IMR-90 (cell line): Measurements from ENCODE around the gene CADM1. TPM values are rescaled to one million over a fixed set of nuclear protein-coding genes. Genes with fewer than 3 reads are reported as not detected.

Experiments
- ATAC-seq: fragments of 200-7000 bp; cut with Tn5 transposase; 2 replicates; pipeline ENCODE4 v1.9.1; 2020; ENCODE audit warnings: low read depth, mild to moderate bottlenecking, moderate library complexity
- BruUV-seq: library from RNA; stranded (reverse); fragments of 400-500 nt; replicated peaks from 2 replicates; lab custom pipeline; 2021; lab: Mats Ljungman, UMichigan
- CTCF ChIA-PET: fragments of 300-600 bp; formaldehyde crosslinking; extraction: SDS; loops from one replicate; lab custom pipeline; 2021; ENCODE audit warnings: antibody characterized with exemption; lab: Yijun Ruan, JAX
- POLR2A ChIA-PET: fragments of 300-600 bp; sonication (Branson Sonifier 250); formaldehyde crosslinking; loops from one replicate; lab custom pipeline; 2022; ENCODE audit warnings: antibody characterized with exemption; ENCODE audit not compliant: unreplicated experiment; lab: Charles Lee
- DNase-seq: peaks from one replicate; pipeline ENCODE4 v3.0.0; 2013
- H2AFZ ChIP-seq: replicated peaks from 2 replicates; pipeline ENCODE3; 2013; ENCODE audit warnings: low read length, mild to moderate bottlenecking; ENCODE audit not compliant: poor library complexity
- H2AK5ac ChIP-seq: 2 replicates; pipeline ENCODE4 v1.6.1; 2013; ENCODE audit warnings: low read depth, low read length, inconsistent platforms
- H2AK9ac ChIP-seq: replicated peaks from 2 replicates; pipeline ENCODE3; 2013; ENCODE audit warnings: mild to moderate bottlenecking, low read depth, low read length, moderate library complexity; ENCODE audit not compliant: poor library complexity
- H2BK120ac ChIP-seq: 2 replicates; pipeline ENCODE4 v1.6.1; 2013; ENCODE audit warnings: low read depth, low read length, inconsistent platforms
- H2BK15ac ChIP-seq: 3 replicates; pipeline ENCODE4 v1.6.1; 2013; ENCODE audit warnings: low read depth, low read length, inconsistent platforms
- H2BK20ac ChIP-seq: 2 replicates; pipeline ENCODE4 v1.6.1; 2013; ENCODE audit warnings: low read depth, mild to moderate bottlenecking, inconsistent platforms, low read length, moderate library complexity
- H2BK5ac ChIP-seq: 2 replicates; pipeline ENCODE4 v1.6.1; 2013; ENCODE audit warnings: mild to moderate bottlenecking, low read depth, low read length, inconsistent platforms; ENCODE audit not compliant: poor library complexity, severe bottlenecking
- H3K14ac ChIP-seq: replicated peaks from 2 replicates; pipeline ENCODE4 v1.6.1; 2013; ENCODE audit warnings: low read depth, low read length, inconsistent platforms
- H3K18ac ChIP-seq: 2 replicates; pipeline ENCODE4 v1.6.1; 2013; ENCODE audit warnings: low read depth, low read length, control low read depth
- H3K23ac ChIP-seq: 2 replicates; pipeline ENCODE4 v1.6.1; 2013; ENCODE audit warnings: low read depth, low read length, inconsistent platforms
- H3K27ac ChIP-seq: 2 replicates; pipeline ENCODE4 v1.5.1; 2013; ENCODE audit warnings: mild to moderate bottlenecking, control low read depth, low read length; ENCODE audit not compliant: insufficient read depth
- H3K27me3 ChIP-seq: 2 replicates; pipeline ENCODE4 v1.6.1; 2013; ENCODE audit warnings: low read length; ENCODE audit not compliant: control insufficient read depth, insufficient read depth
- H3K36me3 ChIP-seq: 2 replicates; pipeline ENCODE4 v1.6.1; 2013; ENCODE audit warnings: low read length, mixed read lengths; ENCODE audit not compliant: control insufficient read depth, insufficient read depth
- H3K4ac ChIP-seq: 2 replicates; pipeline ENCODE4 v1.6.1; 2013; ENCODE audit warnings: low read depth, low read length, inconsistent platforms
- H3K4me1 ChIP-seq: 2 replicates; pipeline ENCODE4 v1.6.1; 2013; ENCODE audit warnings: low read length, mixed read lengths; ENCODE audit not compliant: control insufficient read depth, insufficient read depth
- H3K4me2 ChIP-seq: 2 replicates; pipeline ENCODE4 v1.6.1; 2013; ENCODE audit warnings: low read depth, mild to moderate bottlenecking, control low read depth, low read length, moderate library complexity
- H3K4me3 ChIP-seq: 2 replicates; pipeline ENCODE4 v1.5.1; 2013; ENCODE audit warnings: low read depth, mild to moderate bottlenecking, control low read depth, low read length, moderate library complexity; ENCODE audit not compliant: insufficient read depth
- H3K56ac ChIP-seq: 2 replicates; pipeline ENCODE4 v1.6.1; 2013; ENCODE audit warnings: low read length, inconsistent platforms; ENCODE audit not compliant: insufficient read depth; ENCODE audit errors: extremely low read depth
- H3K79me1 ChIP-seq, 2 experiments: 2 replicates each; pipeline ENCODE4 v1.6.1; 2013; ENCODE audit warnings: low read length in 2 of 2, inconsistent platforms in 1 of 2, low read depth in 1 of 2
- H3K9ac ChIP-seq: 2 replicates; pipeline ENCODE4 v1.6.1; 2013; ENCODE audit warnings: low read depth, low read length, control low read depth
- H3K9me1 ChIP-seq: 2 replicates; pipeline ENCODE4 v1.6.1; 2013; ENCODE audit warnings: low read length, inconsistent platforms; ENCODE audit not compliant: insufficient read depth
- H3K9me3 ChIP-seq: 2 replicates; pipeline ENCODE4 v1.6.1; 2013; ENCODE audit warnings: low read length; ENCODE audit not compliant: control insufficient read depth, insufficient read depth
- H4K20me1 ChIP-seq: 2 replicates; pipeline ENCODE4 v1.6.1; 2013; ENCODE audit warnings: low read length, inconsistent platforms; ENCODE audit not compliant: insufficient read depth
- H4K5ac ChIP-seq: 2 replicates; pipeline ENCODE4 v1.6.1; 2013; ENCODE audit warnings: mild to moderate bottlenecking, low read depth, low read length, control low read depth
- H4K8ac ChIP-seq, 2 experiments: 2 replicates each; pipeline ENCODE4 v1.6.1; 2013; ENCODE audit warnings: low read depth in 2 of 2, low read length in 2 of 2, control low read depth in 1 of 2, inconsistent platforms in 1 of 2
- H4K91ac ChIP-seq: 2 replicates; pipeline ENCODE4 v1.6.1; 2013; ENCODE audit warnings: low read depth, low read length, inconsistent platforms; ENCODE audit not compliant: insufficient read depth
- BHLHE40 ChIP-seq: fragments of 150-350 bp; IDR thresholded peaks from 2 replicates; pipeline ENCODE4 v1.6.1; 2016; ENCODE audit warnings: mild to moderate bottlenecking, low read depth, low read length
- CEBPB ChIP-seq: IDR thresholded peaks from 2 replicates; pipeline ENCODE4 v1.6.1; 2012; ENCODE audit warnings: low read depth, low read length, improper control_type of control experiment
- CHD1 ChIP-seq: IDR thresholded peaks from 2 replicates; pipeline ENCODE4 v1.6.1; 2012; ENCODE audit warnings: low read depth, low read length, improper control_type of control experiment
- CTCF ChIP-seq: conservative IDR thresholded peaks from 2 replicates; pipeline ENCODE4 v1.5.1; 2012; ENCODE audit warnings: mild to moderate bottlenecking, low read depth, low read length, improper control_type of control experiment
- FOS ChIP-seq: fragments of 150-350 bp; IDR thresholded peaks from 2 replicates; pipeline ENCODE4 v1.6.1; 2016; ENCODE audit warnings: low read depth, low read length
- MAFK ChIP-seq: IDR thresholded peaks from 2 replicates; pipeline ENCODE4 v1.6.1; 2012; ENCODE audit warnings: low read depth, low read length, improper control_type of control experiment
- MAZ ChIP-seq: IDR thresholded peaks from 2 replicates; pipeline ENCODE4 v1.6.1; 2012; ENCODE audit warnings: low read depth, mild to moderate bottlenecking, low read length, improper control_type of control experiment, moderate library complexity, borderline replicate concordance
- MXI1 ChIP-seq: IDR thresholded peaks from 2 replicates; pipeline ENCODE4 v1.6.1; 2012; ENCODE audit warnings: low read depth, mild to moderate bottlenecking, low read length, moderate library complexity, borderline replicate concordance
- NFE2L2 ChIP-seq: fragments of 150-350 bp; IDR thresholded peaks from 2 replicates; pipeline ENCODE4 v1.6.1; 2016; ENCODE audit warnings: low read depth, mild to moderate bottlenecking, low read length
- POLR2A ChIP-seq: IDR thresholded peaks from 2 replicates; pipeline ENCODE4 v1.6.1; 2012; ENCODE audit warnings: mild to moderate bottlenecking, low read depth, low read length
- RAD21 ChIP-seq: IDR thresholded peaks from 2 replicates; pipeline ENCODE4 v1.6.1; 2012; ENCODE audit warnings: low read length, improper control_type of control experiment
- RCOR1 ChIP-seq: IDR thresholded peaks from 2 replicates; pipeline ENCODE4 v1.6.1; 2012; ENCODE audit warnings: mild to moderate bottlenecking, low read length, improper control_type of control experiment; ENCODE audit not compliant: insufficient replicate concordance
- RFX5 ChIP-seq: IDR thresholded peaks from 2 replicates; pipeline ENCODE4 v1.8.0; 2012; ENCODE audit warnings: low read depth, mild to moderate bottlenecking, low read length, moderate library complexity
- SMC3 ChIP-seq: fragments of 150-350 bp; IDR thresholded peaks from 2 replicates; pipeline ENCODE4 v1.6.1; 2016; ENCODE audit warnings: low read depth, mild to moderate bottlenecking, antibody characterized with exemption, low read length, moderate library complexity
- USF2 ChIP-seq: fragments of 150-350 bp; IDR thresholded peaks from 2 replicates; pipeline ENCODE4 v1.6.1; 2017; ENCODE audit warnings: mild to moderate bottlenecking, antibody characterized with exemption, low read length, low read depth
- WGBS, 2 experiments: methylation state at CpG; one replicate each; pipeline versions ENCODE4 v1.1.5 to v1.1.7; 2013; ENCODE audit warnings: missing lambda C conversion rate in 2 of 2; ENCODE audit not compliant: insufficient read length in 1 of 2; ENCODE audit errors: extremely low coverage in 2 of 2; 5-methylcytosine and 5-hydroxymethylcytosine counted together
- dilution Hi-C: fragments of 300-500 bp; cut with HindIII; formaldehyde crosslinking; loops from one replicate; pipeline ENCODE4 v1.14.3; 2018; ENCODE audit warnings: low sequenced_read_pairs; ENCODE audit not compliant: unreplicated experiment
- in situ Hi-C: fragments of 300-500 bp; cut with MboI; formaldehyde crosslinking; loops from 3 replicates; pipeline ENCODE4 v1.14.3; 2019; ENCODE audit warnings: low sequenced_read_pairs, inconsistent platforms, mixed read lengths
- intact Hi-C: fragments of 100-400 bp; cut with micrococcal nuclease; formaldehyde crosslinking; loops from 2 replicates; pipeline ENCODE4 v1.10.0; 2022
- polyA plus RNA-seq, 3 experiments: library from polyadenylated mRNA; depleted of rRNA; stranded (reverse); fragments of >200 nt; gene quantifications; 2 replicates each; pipeline ENCODE4 v1.2.3, GENCODE V29; 2012; ENCODE audit warnings: low replicate concordance in 1 of 3
- total RNA-seq: library from RNA; depleted of rRNA; stranded (reverse); fragments of >200 nt; gene quantifications from 2 replicates; pipeline ENCODE4 v1.2.3, GENCODE V29; 2012
- TF ChIP-seq, protein P1 (sequence below): fragments of 150-350 bp; IDR thresholded peaks from 2 replicates; pipeline ENCODE4 v1.6.1; 2016; ENCODE audit warnings: low read depth, mild to moderate bottlenecking, low read length, moderate library complexity, borderline replicate concordance

Gene CADM1
- total and polyA plus RNA-seq, 2 of the 4 experiments (the other 2 are of a cell fraction), result 28.8 to 77.1 TPM

GRCh38 chr11:115544422-115544948, 40.3 kb upstream of the CADM1 start:
- dilution Hi-C loops, result no loop called here
- Histone ChIP-seq H3K79me1 (no peaks in the 10 kb centered on the region), H2BK5ac (no peak overlapping the region), H2BK20ac (no peak overlapping the region), H4K5ac (no peak overlapping the region), H3K56ac (no peak overlapping the region), H4K8ac (no peak overlapping the region), H2AK5ac (no peak overlapping the region), H2AK9ac (no peak overlapping the region), H3K18ac (no peak overlapping the region), H3K36me3 (no peaks in the 10 kb centered on the region), H3K27me3 (peaks cover 11% of the 10 kb centered on the region), H2BK15ac (no peak overlapping the region), H3K9ac (no peak overlapping the region), H3K9me1 (no peaks in the 10 kb centered on the region), H3K14ac (no peak overlapping the region), H3K23ac (no peak overlapping the region), H3K4me3 (no peak overlapping the region), H4K20me1 (no peaks in the 10 kb centered on the region), H3K9me3 (no peaks in the 10 kb centered on the region), H2BK120ac (no peak overlapping the region), H3K4me2 (no peak overlapping the region), H3K4ac (no peak overlapping the region), H2AFZ (no peak overlapping the region), H3K27ac (no peak overlapping the region), H4K91ac (no peak overlapping the region), H3K4me1 (no peaks in the 10 kb centered on the region)
- ChIA-PET CTCF (no interaction called here), POLR2A (no interaction called here)
- no CpG with 5 or more reads among the region's 2 CpGs for WGBS, 2 experiments
- intact Hi-C loops, result no loop called here
- BruUV-seq, result no TSS peak
- no peak for ATAC-seq
- in situ Hi-C loops, result no loop called here
- TF ChIP-seq MXI1, result no peak
- TF ChIP-seq SMC3, result no peak
- no peak for TF ChIP-seq MAZ
- no peak for TF ChIP-seq MAFK
- TF ChIP-seq USF2, result no peak
- no peak for TF ChIP-seq BHLHE40
- no peak for TF ChIP-seq NFE2L2
- no peak for TF ChIP-seq RFX5
- TF ChIP-seq CHD1, result no peak
- no peak for TF ChIP-seq POLR2A
- TF ChIP-seq RAD21, result no peak
- TF ChIP-seq CEBPB, result no peak
- TF ChIP-seq, protein P1, sequence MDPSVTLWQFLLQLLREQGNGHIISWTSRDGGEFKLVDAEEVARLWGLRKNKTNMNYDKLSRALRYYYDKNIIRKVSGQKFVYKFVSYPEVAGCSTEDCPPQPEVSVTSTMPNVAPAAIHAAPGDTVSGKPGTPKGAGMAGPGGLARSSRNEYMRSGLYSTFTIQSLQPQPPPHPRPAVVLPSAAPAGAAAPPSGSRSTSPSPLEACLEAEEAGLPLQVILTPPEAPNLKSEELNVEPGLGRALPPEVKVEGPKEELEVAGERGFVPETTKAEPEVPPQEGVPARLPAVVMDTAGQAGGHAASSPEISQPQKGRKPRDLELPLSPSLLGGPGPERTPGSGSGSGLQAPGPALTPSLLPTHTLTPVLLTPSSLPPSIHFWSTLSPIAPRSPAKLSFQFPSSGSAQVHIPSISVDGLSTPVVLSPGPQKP, result no peak
- no peak for TF ChIP-seq FOS
- no peak for TF ChIP-seq CTCF
- no peak for TF ChIP-seq RCOR1
- no peak for DNase-seq
